Measurements from ENCODE around the gene SPACDR.
"Not testable (repeated sequence)": the region's sequence is repeated elsewhere in the genome, so short reads cannot be mapped to it uniquely, and the experiment has no call there.

The SPACDR gene

DNA sequence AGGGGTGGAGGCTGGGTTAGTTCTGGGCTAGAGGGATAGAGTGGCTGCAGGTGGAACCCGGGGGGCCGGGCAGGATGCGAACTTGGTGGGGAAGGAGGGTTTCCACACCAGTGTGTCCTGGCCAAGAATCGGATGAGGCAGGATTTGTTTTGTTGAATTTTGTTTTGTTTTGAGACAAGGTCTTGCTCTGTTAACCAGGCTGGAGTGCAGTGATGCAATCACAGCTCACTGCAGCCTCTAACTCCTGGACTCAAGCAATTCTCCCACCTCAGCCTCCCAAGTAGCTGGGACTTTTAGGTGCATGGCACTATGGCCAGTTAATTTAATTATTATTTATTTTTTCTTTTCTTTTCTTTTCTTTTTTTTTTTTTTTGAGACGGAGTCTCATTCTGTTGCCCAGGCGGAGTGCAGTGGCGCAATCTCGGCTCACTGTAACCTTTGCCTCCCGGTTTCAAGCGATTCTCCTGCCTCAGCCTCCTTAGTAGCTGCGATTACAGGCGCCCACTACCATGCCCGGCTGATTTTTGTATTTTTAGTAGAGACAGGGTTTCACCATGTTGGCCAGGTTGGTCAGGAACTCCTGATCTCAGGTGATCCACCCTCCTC, 14.8 kb downstream of the SPACDR start:
- no peak for TF ChIP-seq EZH2phosphoT487 (IDR thresholded peaks at IDR 0.05; ENCODE audit: low read depth)
- TF ChIP-seq, protein P1, sequence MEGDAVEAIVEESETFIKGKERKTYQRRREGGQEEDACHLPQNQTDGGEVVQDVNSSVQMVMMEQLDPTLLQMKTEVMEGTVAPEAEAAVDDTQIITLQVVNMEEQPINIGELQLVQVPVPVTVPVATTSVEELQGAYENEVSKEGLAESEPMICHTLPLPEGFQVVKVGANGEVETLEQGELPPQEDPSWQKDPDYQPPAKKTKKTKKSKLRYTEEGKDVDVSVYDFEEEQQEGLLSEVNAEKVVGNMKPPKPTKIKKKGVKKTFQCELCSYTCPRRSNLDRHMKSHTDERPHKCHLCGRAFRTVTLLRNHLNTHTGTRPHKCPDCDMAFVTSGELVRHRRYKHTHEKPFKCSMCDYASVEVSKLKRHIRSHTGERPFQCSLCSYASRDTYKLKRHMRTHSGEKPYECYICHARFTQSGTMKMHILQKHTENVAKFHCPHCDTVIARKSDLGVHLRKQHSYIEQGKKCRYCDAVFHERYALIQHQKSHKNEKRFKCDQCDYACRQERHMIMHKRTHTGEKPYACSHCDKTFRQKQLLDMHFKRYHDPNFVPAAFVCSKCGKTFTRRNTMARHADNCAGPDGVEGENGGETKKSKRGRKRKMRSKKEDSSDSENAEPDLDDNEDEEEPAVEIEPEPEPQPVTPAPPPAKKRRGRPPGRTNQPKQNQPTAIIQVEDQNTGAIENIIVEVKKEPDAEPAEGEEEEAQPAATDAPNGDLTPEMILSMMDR (IDR thresholded peaks at IDR 0.05; ENCODE audit: low read depth, low read length): no peak
- Histone ChIP-seq H3K9me3 (ENCODE audit: insufficient read depth, low read length) (no peaks in the 10 kb centered on the region), H3K4me3 (ENCODE audit: low read length) (no peak overlapping the region), H3K36me3 (replicated peaks; ENCODE audit: low read depth, low read length) (no peaks in the 10 kb centered on the region), H3K27me3 (ENCODE audit: low read depth, low read length) (no peaks in the 10 kb centered on the region), H3K4me2 (ENCODE audit: low read length) (no peak overlapping the region), H4K20me1 (ENCODE audit: insufficient read depth, low read length) (no peaks in the 10 kb centered on the region), H3K27ac (ENCODE audit: low read length) (no peak overlapping the region), H3K79me2 (ENCODE audit: low read length) (no peaks in the 10 kb centered on the region), H3K9ac (ENCODE audit: low read length) (no peak overlapping the region), H3K4me1 (ENCODE audit: low read length) (peaks cover 11% of the 10 kb centered on the region), H2AFZ (ENCODE audit: low read depth, low read length) (no peak overlapping the region)

DNA sequence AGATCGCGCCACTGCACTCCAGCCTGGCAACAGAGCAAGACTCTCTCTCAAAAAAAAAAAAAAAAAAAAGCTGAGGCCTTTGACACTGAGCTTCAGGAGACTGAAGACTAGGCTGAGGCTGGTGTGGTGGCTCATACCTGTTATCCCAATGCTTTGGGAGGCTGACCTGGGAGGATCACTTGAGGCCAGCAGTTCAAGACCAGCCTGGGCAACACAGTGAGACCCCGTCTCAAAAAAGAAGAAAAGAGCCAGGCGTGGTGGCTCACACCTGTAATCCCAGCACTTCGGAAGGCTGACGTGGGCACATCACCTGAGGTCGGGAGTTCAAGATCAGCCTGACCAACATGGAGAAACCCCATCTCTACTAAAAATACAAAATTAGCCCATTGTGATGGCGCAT, 16.7 kb downstream of the SPACDR start:
- H3K27me3 ChIP-seq (ENCODE audit: low read depth, low read length); H3K4me3 ChIP-seq (ENCODE audit: low read length); H2AFZ ChIP-seq (ENCODE audit: low read depth, low read length); H4K20me1 ChIP-seq (ENCODE audit: insufficient read depth, low read length); H3K36me3 ChIP-seq (replicated peaks; ENCODE audit: low read depth, low read length); H3K4me2 ChIP-seq (ENCODE audit: low read length); H3K27ac ChIP-seq (ENCODE audit: low read length); H3K79me2 ChIP-seq (ENCODE audit: low read length); H3K9me3 ChIP-seq (ENCODE audit: insufficient read depth, low read length); H3K9ac ChIP-seq (ENCODE audit: low read length): not testable (repeated sequence)
- H3K4me1 ChIP-seq (ENCODE audit: low read length): peaks cover 11% of the 10 kb centered on the region

DNA sequence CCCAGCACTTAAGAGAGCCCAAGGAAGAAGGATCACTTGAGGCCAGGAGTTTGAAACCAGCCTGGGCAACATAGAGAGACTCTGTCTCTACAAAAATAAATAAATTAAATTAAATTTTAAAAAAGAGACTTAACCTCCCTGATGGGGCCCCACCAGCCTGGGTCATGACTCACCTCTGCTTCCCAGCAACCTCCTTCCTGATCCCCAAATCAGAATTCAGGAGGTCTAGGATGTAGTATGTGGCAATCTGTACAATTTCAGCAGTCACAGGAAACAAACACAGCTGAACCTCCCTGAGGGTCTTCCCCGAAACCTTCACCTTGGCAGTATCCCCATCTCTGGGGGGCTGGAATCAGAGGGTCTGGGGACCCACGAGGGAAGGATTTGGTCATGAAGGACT, 18.0 kb downstream of the SPACDR start:
- H3K4me1 ChIP-seq (ENCODE audit: low read length): peaks cover 11% of the 10 kb centered on the region
- H3K36me3 ChIP-seq (replicated peaks; ENCODE audit: low read depth, low read length): no peaks in the 10 kb centered on the region
- H3K9me3 ChIP-seq (ENCODE audit: insufficient read depth, low read length): no peaks in the 10 kb centered on the region
- no peak overlapping the region for H2AFZ ChIP-seq (ENCODE audit: low read depth, low read length)
- TF ChIP-seq, protein P1 (IDR thresholded peaks at IDR 0.05; ENCODE audit: low read depth, low read length): no peak
- no peak for TF ChIP-seq EZH2phosphoT487 (IDR thresholded peaks at IDR 0.05; ENCODE audit: low read depth)
- H3K9ac ChIP-seq (ENCODE audit: low read length): no peak overlapping the region
- H3K27me3 ChIP-seq (ENCODE audit: low read depth, low read length): no peaks in the 10 kb centered on the region
- no peak overlapping the region for H3K4me2 ChIP-seq (ENCODE audit: low read length)
- no peak overlapping the region for H3K4me3 ChIP-seq (ENCODE audit: low read length)
- no peak overlapping the region for H3K27ac ChIP-seq (ENCODE audit: low read length)
- no peaks in the 10 kb centered on the region for H3K79me2 ChIP-seq (ENCODE audit: low read length)
- no peaks in the 10 kb centered on the region for H4K20me1 ChIP-seq (ENCODE audit: insufficient read depth, low read length)

DNA sequence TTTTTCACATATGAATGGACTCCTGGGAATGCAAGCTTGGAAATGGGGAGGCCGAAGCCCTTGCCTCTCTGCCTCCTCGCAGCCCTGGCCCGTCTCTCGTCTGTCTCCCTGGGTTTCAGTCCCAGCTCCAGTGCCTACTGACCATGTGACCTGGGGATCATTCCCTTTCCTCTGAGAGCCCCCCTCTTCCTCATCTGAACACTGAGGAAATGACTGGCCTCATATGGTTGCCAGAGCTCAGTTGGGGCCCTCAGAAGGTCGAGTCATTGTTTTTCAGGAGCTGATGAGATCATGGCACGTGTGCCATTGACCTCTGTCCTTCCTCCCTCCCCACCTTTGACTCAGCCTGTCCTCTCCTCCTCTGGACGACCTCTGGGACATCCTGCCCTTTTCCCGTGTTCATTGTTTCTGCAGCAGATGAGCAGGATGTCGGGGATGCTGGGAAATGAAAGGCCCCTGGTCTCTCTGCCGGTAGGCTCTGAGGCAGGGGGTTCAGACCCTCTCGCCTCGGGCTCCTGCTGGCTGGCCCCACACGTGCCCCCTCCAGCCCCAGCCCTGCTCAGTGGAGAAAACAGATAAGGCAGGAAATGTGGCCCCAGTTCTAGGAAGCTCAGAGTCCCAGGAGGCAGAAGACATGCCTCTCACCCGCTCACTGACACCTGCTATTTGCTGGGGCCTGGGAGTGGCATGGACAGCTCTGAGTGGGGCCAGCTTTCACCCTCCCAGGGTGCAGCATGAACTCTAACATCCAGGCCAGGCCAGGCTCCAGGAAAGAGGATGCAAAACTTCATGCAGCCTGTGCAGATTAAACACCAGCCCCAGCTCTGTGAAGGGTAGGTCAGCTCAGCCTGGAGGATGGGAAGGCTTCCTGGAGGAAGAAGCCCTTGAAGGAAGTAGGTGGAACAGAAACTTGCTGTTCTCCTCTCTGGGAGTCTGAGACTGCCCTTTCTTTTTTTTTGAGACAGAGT, 19.5 kb downstream of the SPACDR start:
- Histone ChIP-seq H3K79me2 (ENCODE audit: low read length) (no peaks in the 10 kb centered on the region), H3K27me3 (ENCODE audit: low read depth, low read length) (no peaks in the 10 kb centered on the region), H3K9me3 (ENCODE audit: insufficient read depth, low read length) (no peaks in the 10 kb centered on the region), H3K27ac (ENCODE audit: low read length) (no peak overlapping the region), H3K36me3 (replicated peaks; ENCODE audit: low read depth, low read length) (no peaks in the 10 kb centered on the region), H3K4me3 (ENCODE audit: low read length) (no peak overlapping the region), H3K9ac (ENCODE audit: low read length) (no peak overlapping the region), H4K20me1 (ENCODE audit: insufficient read depth, low read length) (no peaks in the 10 kb centered on the region), H3K4me1 (ENCODE audit: low read length) (peaks cover 7% of the 10 kb centered on the region), H2AFZ (ENCODE audit: low read depth, low read length) (no peak overlapping the region; the same call in 1 of the 2 replicates), H3K4me2 (ENCODE audit: low read length) (no peak overlapping the region)
- TF ChIP-seq EZH2phosphoT487 (IDR thresholded peaks at IDR 0.05; ENCODE audit: low read depth): no peak
- TF ChIP-seq, protein P1 (IDR thresholded peaks at IDR 0.05; ENCODE audit: low read depth, low read length): no peak

Data from OCI-LY3 (cell line).